Measurements from ENCODE around the gene SH3RF3.

- no peak for TF ChIP-seq CTCF (IDR thresholded peaks at IDR 0.05)
- no peak for TF ChIP-seq POLR2A (IDR thresholded peaks at IDR 0.05)
These were observed 359.1 kb downstream of the SH3RF3 start for GRCh38 chr2:109487871-109488655.

Data from adrenal gland (tissue), 5 donors.